Measurements from ENCODE around the gene DCP1B. TPM values are rescaled to one million over a fixed set of nuclear protein-coding genes. Genes with fewer than 3 reads are reported as not detected.
A peak's percentile ranks its signal among the peaks of the same experiment; 100 is the strongest.

DCP1B gene
- total RNA-seq, 6 experiments from 2014 or later, result 4.1 to 7.6 (median 6.0) TPM

- Histone ChIP-seq H3K27ac (no peak overlapping the region), H3K4me3 (no peak overlapping the region), H3K27me3 (no peaks in the 10 kb centered on the region), H3K36me3 (no peaks in the 10 kb centered on the region), H3K4me1 (no peaks in the 10 kb centered on the region), H3K9me3 (no peaks in the 10 kb centered on the region)
- ATAC-seq, result no peak
- intact Hi-C loops (cut with DNase I), result loop anchor here in 1 of 2 donors (5.0 kb wide), 1 partner anchor 118 kb away; no protein-coding TSS in a partner anchor
- WGBS (ENCODE audit: insufficient coverage, low coverage, low lambda C conversion rate, missing lambda C conversion rate), result 22% methylated on average over 1 of the region's 3 CpGs
- peak in 1 of 3 donors; percentile 36 for DNase-seq
- TF ChIP-seq POLR2A (IDR thresholded peaks at IDR 0.05) (no peak), CTCF (IDR thresholded peaks at IDR 0.05) (no peak)
These were observed 78.6 kb downstream of the DCP1B start for GRCh38 chr12:1925684-1926006.

GRCh38 chr12:1924996-1925683 is 79.1 kb downstream of the DCP1B start:
- Histone ChIP-seq H3K4me3 (no peak overlapping the region), H3K4me1 (no peaks in the 10 kb centered on the region), H3K27ac (no peak overlapping the region), H3K9me3 (no peaks in the 10 kb centered on the region), H3K27me3 (no peaks in the 10 kb centered on the region), H3K36me3 (no peaks in the 10 kb centered on the region)
- ATAC-seq, result no peak
- intact Hi-C loops (cut with DNase I), result loop anchor here in 1 of 2 donors (5.0 kb wide), 1 partner anchor 118 kb away; no protein-coding TSS in a partner anchor
- DNase-seq, result peak in 1 of 3 donors; percentile 8
- TF ChIP-seq CTCF (IDR thresholded peaks at IDR 0.05) (no peak), POLR2A (IDR thresholded peaks at IDR 0.05) (no peak)
- WGBS (ENCODE audit: insufficient coverage, low coverage, low lambda C conversion rate, missing lambda C conversion rate), result 70% methylated on average over 5 of the region's 7 CpGs

- Histone ChIP-seq H3K9me3 (no peaks in the 10 kb centered on the region), H3K4me3 (no peak overlapping the region), H3K27me3 (no peaks in the 10 kb centered on the region), H3K36me3 (no peaks in the 10 kb centered on the region), H3K4me1 (no peaks in the 10 kb centered on the region), H3K27ac (no peak overlapping the region)
- 83% methylated on average over 6 of the region's 12 CpGs for WGBS (ENCODE audit: insufficient coverage, low coverage, low lambda C conversion rate, missing lambda C conversion rate)
- no peak for DNase-seq
- ATAC-seq, result no peak
- TF ChIP-seq POLR2A (IDR thresholded peaks at IDR 0.05), result no peak
- no peak for TF ChIP-seq CTCF (IDR thresholded peaks at IDR 0.05)
- intact Hi-C loops (cut with DNase I), result no loop called here
These were observed 81.3 kb downstream of the DCP1B start for GRCh38 chr12:1922985-1923384.

- H3K27me3 ChIP-seq, result no peaks in the 10 kb centered on the region
- H3K27ac ChIP-seq, result no peak overlapping the region
- ATAC-seq, result peak in 1 of 4 donors; percentile 29
- DNase-seq, result peak in 1 of 3 donors; percentile 44
- 80% methylated on average over 8 of the region's 40 CpGs for WGBS (ENCODE audit: insufficient coverage, low coverage, low lambda C conversion rate, missing lambda C conversion rate)
- intact Hi-C loops (cut with DNase I), result no loop called here
- no peaks in the 10 kb centered on the region for H3K9me3 ChIP-seq
- no peak for TF ChIP-seq POLR2A (IDR thresholded peaks at IDR 0.05)
- TF ChIP-seq CTCF (IDR thresholded peaks at IDR 0.05), result no peak
- H3K4me1 ChIP-seq, result no peaks in the 10 kb centered on the region
- H3K36me3 ChIP-seq, result no peaks in the 10 kb centered on the region
- H3K4me3 ChIP-seq, result no peak overlapping the region
These were observed 82.1 kb downstream of the DCP1B start for GRCh38 chr12:1922075-1922709.

Data from right lobe of liver (tissue), 6 donors.